ENCODE data around the gene PPM1L. TPM values are rescaled to one million over a fixed set of nuclear protein-coding genes. Genes with fewer than 3 reads are reported as not detected.

Gene PPM1L
- total and polyA plus RNA-seq, 2 of the 13 experiments (the other 11 are each of a cell fraction or from before 2014, with no cell fraction given): 0.22 to 1.4 TPM

DNA sequence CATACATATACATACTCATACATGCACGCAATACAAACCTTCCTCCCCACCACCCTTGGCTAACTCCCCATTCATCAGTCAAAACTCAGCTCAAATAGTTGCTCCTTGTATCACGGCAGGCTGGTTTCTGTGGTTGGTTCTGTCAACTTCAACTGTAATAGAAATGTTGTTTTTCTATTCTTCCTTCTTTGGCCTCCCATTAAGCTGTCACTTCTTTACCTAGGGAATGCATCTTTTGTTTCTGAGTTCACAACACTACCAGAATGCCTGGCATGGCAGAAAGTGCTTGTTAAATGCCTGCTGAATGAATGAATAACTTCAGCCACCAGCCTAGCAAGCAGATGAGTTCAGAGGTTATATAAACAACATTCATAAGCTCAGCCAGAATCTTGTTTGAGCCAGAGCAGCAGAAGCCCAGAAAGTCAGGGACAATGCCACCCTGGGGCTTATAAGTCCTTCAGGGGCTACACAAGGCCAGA is 286.0 kb downstream of the PPM1L start (continued):
- no peak for TF ChIP-seq FOXO1 (CRISPR knock-in tag; IDR thresholded peaks at IDR 0.05)
- no peak for TF ChIP-seq FIP1L1 (IDR thresholded peaks at IDR 0.05; ENCODE audit: borderline replicate concordance, insufficient read depth, low read depth, low read length)
- TF ChIP-seq, protein P1, sequence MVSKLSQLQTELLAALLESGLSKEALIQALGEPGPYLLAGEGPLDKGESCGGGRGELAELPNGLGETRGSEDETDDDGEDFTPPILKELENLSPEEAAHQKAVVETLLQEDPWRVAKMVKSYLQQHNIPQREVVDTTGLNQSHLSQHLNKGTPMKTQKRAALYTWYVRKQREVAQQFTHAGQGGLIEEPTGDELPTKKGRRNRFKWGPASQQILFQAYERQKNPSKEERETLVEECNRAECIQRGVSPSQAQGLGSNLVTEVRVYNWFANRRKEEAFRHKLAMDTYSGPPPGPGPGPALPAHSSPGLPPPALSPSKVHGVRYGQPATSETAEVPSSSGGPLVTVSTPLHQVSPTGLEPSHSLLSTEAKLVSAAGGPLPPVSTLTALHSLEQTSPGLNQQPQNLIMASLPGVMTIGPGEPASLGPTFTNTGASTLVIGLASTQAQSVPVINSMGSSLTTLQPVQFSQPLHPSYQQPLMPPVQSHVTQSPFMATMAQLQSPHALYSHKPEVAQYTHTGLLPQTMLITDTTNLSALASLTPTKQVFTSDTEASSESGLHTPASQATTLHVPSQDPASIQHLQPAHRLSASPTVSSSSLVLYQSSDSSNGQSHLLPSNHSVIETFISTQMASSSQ (IDR thresholded peaks at IDR 0.05; ENCODE audit: low read depth): no peak
- TF ChIP-seq, protein P1 (CRISPR knock-in tag; IDR thresholded peaks at IDR 0.05; ENCODE audit: borderline replicate concordance): no peak
- no peak for TF ChIP-seq HES4 (CRISPR knock-in tag; IDR thresholded peaks at IDR 0.05; ENCODE audit: borderline replicate concordance)
- TF ChIP-seq MAFF (IDR thresholded peaks at IDR 0.05; ENCODE audit: low read depth, low read length): 0 out of 2 replicates have a peak, but pooled peaks have one; percentile 21
- TF ChIP-seq SOX13 (IDR thresholded peaks at IDR 0.05): no peak
- peak in 1 of 2 experiments; percentile 63; a peak in 1 of 4 replicates for TF ChIP-seq SOX13 (CRISPR knock-in tag; conservative IDR thresholded peaks at IDR 0.05 in 1 of 2, IDR thresholded peaks at IDR 0.05 in 1 of 2)
- TF ChIP-seq, protein P2, sequence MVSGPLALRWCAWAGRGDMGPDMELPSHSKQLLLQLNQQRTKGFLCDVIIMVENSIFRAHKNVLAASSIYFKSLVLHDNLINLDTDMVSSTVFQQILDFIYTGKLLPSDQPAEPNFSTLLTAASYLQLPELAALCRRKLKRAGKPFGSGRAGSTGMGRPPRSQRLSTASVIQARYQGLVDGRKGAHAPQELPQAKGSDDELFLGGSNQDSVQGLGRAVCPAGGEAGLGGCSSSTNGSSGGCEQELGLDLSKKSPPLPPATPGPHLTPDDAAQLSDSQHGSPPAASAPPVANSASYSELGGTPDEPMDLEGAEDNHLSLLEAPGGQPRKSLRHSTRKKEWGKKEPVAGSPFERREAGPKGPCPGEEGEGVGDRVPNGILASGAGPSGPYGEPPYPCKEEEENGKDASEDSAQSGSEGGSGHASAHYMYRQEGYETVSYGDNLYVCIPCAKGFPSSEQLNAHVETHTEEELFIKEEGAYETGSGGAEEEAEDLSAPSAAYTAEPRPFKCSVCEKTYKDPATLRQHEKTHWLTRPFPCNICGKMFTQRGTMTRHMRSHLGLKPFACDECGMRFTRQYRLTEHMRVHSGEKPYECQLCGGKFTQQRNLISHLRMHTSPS (CRISPR knock-in tag; IDR thresholded peaks at IDR 0.05; ENCODE audit: low read depth): peak; percentile 64; the same call in 1 of the 2 replicates
- no peak for TF ChIP-seq KDM6A (CRISPR knock-in tag; IDR thresholded peaks at IDR 0.05; ENCODE audit: low read depth)
- TF ChIP-seq, protein P3, sequence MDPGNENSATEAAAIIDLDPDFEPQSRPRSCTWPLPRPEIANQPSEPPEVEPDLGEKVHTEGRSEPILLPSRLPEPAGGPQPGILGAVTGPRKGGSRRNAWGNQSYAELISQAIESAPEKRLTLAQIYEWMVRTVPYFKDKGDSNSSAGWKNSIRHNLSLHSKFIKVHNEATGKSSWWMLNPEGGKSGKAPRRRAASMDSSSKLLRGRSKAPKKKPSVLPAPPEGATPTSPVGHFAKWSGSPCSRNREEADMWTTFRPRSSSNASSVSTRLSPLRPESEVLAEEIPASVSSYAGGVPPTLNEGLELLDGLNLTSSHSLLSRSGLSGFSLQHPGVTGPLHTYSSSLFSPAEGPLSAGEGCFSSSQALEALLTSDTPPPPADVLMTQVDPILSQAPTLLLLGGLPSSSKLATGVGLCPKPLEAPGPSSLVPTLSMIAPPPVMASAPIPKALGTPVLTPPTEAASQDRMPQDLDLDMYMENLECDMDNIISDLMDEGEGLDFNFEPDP (CRISPR knock-in tag; conservative IDR thresholded peaks at IDR 0.05): no peak
- no peak for TF ChIP-seq CEBPB (IDR thresholded peaks at IDR 0.05; ENCODE audit: borderline replicate concordance, low read depth, low read length)
- TF ChIP-seq, protein P4, sequence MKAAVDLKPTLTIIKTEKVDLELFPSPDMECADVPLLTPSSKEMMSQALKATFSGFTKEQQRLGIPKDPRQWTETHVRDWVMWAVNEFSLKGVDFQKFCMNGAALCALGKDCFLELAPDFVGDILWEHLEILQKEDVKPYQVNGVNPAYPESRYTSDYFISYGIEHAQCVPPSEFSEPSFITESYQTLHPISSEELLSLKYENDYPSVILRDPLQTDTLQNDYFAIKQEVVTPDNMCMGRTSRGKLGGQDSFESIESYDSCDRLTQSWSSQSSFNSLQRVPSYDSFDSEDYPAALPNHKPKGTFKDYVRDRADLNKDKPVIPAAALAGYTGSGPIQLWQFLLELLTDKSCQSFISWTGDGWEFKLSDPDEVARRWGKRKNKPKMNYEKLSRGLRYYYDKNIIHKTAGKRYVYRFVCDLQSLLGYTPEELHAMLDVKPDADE (CRISPR knock-in tag; IDR thresholded peaks at IDR 0.05): no peak
- TF ChIP-seq NR2C2 (CRISPR knock-in tag; IDR thresholded peaks at IDR 0.05; ENCODE audit: borderline replicate concordance): peak; percentile 83; the same call in 1 of the 2 replicates
- no peak for TF ChIP-seq ZNF616 (CRISPR knock-in tag; IDR thresholded peaks at IDR 0.05; ENCODE audit: low read depth)
- TF ChIP-seq ZNF510 (CRISPR knock-in tag; IDR thresholded peaks at IDR 0.05; ENCODE audit: low read depth): no peak
- TF ChIP-seq HNF4A (CRISPR knock-in tag; IDR thresholded peaks at IDR 0.05): peak; percentile 47; the same call in 1 of the 2 replicates
- 0 out of 2 replicates have a peak, but pooled peaks have one; percentile 23 for TF ChIP-seq ZNF614 (CRISPR knock-in tag; IDR thresholded peaks at IDR 0.05; ENCODE audit: borderline replicate concordance)
- TF ChIP-seq NR2F2 (IDR thresholded peaks at IDR 0.05; ENCODE audit: borderline replicate concordance, low read depth): peak; percentile 59; the same call in 1 of the 2 replicates

All from HepG2 (cell line).